A549 treated with CpdA at 1 μM for 4 hours (cell line): ENCODE data around the gene LIPN. TPM values are rescaled to one million over a fixed set of nuclear protein-coding genes. Genes with fewer than 3 reads are reported as not detected.

ENCODE experiments used
- total RNA-seq: library from RNA; stranded (reverse); fragments of 200-300 nt; extraction: Qiagen RNA extraction; gene quantifications from 5 replicates; pipeline ENCODE4 v1.2.3, GENCODE V29; 2022; ENCODE audit warnings: low read depth

The LIPN gene, protein sequence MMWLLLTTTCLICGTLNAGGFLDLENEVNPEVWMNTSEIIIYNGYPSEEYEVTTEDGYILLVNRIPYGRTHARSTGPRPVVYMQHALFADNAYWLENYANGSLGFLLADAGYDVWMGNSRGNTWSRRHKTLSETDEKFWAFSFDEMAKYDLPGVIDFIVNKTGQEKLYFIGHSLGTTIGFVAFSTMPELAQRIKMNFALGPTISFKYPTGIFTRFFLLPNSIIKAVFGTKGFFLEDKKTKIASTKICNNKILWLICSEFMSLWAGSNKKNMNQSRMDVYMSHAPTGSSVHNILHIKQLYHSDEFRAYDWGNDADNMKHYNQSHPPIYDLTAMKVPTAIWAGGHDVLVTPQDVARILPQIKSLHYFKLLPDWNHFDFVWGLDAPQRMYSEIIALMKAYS
- total RNA-seq = not detected in 5 replicates

DNA sequence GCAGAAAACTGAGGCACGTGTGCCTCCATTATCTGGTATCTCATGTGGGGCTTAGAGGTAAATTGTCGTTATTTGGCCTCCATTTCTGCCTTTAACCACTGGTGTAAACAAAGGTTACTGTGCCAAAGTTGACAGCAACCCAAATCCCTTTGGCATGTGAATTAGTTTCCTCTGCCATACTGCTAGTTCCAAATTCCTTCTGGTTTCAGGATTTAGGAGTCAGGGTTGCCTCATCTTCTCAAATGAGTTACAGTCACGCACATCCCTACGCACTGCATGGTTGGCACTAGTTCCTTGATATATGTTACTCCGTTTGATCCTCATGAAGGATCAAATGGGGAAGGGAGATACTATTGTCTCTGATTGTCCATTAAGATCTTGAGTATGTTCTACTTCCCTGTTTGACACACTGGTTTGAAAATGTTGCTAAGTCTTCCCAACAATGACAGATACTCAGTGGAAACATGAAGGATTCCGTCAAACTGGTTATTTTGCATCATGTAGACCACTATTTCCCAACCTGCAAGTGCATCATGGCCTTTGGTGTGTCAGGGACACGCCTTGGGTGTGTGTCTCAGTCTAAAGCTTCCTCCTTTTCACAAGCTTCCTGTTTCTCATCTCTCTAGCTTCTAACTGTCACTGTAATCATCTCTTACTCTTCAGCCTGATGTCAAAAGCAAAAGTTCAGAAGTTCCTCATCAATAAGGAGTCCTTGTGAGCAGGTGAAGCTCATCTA is at the start of gene LIPN:
Gene LIPN (plus strand): TSS at position 655 of the 736 bp plus-strand sequence. CDS start 1,386 bp downstream, outside the sequence.

DNA sequence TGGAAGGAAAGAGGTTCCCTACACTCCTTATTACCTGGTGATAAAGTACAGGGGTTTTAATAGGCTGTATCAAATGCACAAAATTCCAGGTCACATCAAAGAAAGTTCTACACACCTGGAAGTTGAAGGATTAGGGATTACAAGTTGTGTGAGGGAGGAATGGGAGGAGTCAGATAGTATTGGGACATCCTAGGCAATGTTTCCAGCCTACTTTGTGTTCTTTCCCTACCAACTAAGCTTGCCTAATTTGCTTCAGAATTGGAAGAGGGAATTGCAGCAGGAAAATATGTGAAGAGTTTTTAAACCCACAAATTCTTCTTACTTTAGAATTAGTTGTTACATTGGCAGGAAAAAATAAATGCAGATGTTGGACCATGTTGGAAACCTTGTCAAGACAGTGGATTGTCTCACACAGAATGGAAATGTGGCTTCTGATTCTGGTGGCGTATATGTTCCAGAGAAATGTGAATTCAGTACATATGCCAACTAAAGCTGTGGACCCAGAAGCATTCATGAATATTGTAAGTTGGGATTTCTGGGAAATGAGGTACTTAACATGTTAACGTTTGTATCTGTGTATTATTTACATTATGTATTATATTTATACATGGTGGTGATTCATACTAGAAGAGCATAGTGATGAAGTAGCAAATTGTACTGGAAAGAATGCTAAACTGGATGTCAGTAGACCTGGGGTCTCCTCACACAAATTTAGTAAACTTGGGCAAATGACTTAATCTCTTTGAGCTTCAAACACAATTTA is 42.9 kb downstream of the LIPN start, which contains the start of gene LIPM:
Gene LIPM (plus strand): TSS at position 208 of the 763 bp plus-strand sequence. CDS start 167 bp downstream, at position 375.

Other genes starting within 250 kb of the LIPN start
- 8.2 to 10.9 TPM (median 8.2 TPM) in 5 replicates for gene RNLS, start 176.7 kb upstream of the LIPN start, total RNA-seq
- not detected in 5 replicates for gene LIPJ, start 173.3 kb upstream of the LIPN start, total RNA-seq
- not detected in 5 replicates for gene LIPF, start 95.6 kb upstream of the LIPN start, total RNA-seq
- not detected in 5 replicates for gene LIPK, start 53.8 kb upstream of the LIPN start, total RNA-seq
- gene LIPM, start 42.7 kb downstream of the LIPN start, total RNA-seq = not detected in 5 replicates
- gene ANKRD22, start 91.8 kb downstream of the LIPN start, total RNA-seq = 0.30 to 0.62 TPM (median 0.39 TPM) in 5 replicates
- gene STAMBPL1, start 120.2 kb downstream of the LIPN start, total RNA-seq = 33.9 to 37.1 TPM (median 35.1 TPM) in 5 replicates
- gene ACTA2, start 192.8 kb downstream of the LIPN start, total RNA-seq = 17.2 to 21.8 TPM (median 18.5 TPM) in 5 replicates
- 29.7 to 41.4 TPM (median 30.6 TPM) in 5 replicates for gene FAS, start 230.8 kb downstream of the LIPN start, total RNA-seq